ENCODE data around the gene CATSPERZ.
A peak's percentile ranks its signal among the peaks of the same experiment; 100 is the strongest.
"Not testable (repeated sequence)": the region's sequence is repeated elsewhere in the genome, so short reads cannot be mapped to it uniquely, and the experiment has no call there.

The CATSPERZ gene

DNA sequence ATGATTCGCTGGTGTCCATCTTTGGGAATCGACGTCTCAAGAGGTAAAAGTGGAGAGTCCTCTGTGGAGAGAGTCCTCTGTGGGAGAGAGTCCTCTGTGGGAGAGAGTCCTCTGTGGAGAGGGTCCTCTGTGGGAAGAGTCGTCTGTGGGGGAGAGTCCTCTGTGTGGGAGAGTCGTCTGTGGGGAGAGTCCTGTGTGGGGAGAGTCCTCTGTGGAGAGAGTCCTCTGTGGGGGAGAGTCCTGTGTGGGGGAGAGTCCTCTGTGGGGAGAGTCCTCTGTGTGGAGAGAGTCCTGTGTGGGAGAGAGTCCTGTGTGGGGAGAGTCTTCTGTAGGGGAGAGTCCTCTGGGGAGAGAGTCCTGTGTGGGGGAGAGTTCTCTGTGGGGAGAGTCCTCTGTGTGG is 20.9 kb downstream of the CATSPERZ start:
- no peak for DNase-seq

DNA sequence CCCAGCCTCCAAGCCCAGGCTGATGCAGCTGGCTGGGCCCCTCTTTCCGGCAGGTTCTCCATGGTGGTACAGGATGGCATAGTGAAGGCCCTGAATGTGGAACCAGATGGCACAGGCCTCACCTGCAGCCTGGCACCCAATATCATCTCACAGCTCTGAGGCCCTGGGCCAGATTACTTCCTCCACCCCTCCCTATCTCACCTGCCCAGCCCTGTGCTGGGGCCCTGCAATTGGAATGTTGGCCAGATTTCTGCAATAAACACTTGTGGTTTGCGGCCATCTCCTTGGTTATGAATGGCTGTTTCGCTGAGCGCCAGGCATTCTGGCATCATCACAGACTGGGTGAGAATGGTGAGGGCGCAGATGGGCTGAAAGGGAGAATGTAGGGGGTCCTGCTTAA is 21.4 kb downstream of the CATSPERZ start:
- DNase-seq: no peak

DNA sequence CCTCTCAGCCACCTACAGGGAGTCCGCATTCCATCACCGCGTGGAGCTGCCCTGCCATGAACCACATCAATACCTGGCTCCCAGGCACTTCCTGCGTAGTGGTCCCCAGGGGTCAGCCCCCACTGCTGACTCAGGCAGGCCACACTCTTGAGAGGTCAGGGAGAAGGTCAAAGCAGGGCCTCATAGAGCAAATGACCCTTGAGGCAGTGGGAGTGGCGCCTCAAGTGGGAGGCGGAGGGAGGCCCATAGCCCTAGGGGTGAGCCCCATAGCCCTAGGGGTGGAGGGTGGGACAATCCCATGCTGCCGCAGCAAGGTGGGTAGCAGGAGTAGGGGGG is 22.7 kb downstream of the CATSPERZ start:
- no peak for DNase-seq

DNA sequence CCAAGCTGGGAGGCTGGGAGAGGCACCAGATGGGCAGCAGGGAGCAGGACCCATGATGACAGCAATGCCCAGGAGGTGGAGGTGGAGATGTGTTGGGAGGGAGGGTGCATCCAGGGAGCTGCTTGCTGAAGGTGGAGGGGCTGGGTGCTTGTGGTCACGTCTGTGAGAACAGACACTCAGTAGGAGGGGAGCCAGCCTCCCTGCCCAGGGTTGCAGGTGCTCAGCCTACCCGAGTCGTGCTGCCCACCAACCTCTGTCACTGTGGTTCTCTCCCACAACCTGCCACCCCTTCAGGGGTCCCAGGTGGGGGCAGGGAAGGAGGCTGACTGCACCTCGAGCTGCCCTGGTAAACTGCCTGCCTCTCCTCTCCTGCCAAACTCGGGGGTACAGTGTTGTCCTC is 23.2 kb downstream of the CATSPERZ start:
- DNase-seq: no peak

DNA sequence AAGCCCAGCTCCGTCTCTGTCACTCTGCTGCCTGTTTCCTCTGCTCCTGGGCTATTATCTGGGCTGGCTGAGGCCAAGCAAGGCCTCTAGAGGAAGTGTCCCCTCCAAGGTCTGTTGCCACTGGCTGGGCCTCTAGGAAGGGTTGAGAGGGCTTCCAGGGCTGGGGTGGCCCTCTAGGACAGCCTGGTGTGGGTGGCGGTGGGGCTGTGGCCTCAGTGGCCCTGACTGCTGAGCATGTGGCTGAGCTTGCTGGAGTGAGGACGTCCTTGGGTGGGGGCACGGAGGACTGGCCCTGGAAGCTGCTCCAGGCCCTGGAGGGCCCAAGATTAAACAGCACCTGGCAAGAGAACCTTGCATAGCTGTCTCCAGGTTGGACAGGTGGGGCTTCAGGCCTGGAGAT is 23.8 kb downstream of the CATSPERZ start:
- DNase-seq: not testable (repeated sequence)

DNA sequence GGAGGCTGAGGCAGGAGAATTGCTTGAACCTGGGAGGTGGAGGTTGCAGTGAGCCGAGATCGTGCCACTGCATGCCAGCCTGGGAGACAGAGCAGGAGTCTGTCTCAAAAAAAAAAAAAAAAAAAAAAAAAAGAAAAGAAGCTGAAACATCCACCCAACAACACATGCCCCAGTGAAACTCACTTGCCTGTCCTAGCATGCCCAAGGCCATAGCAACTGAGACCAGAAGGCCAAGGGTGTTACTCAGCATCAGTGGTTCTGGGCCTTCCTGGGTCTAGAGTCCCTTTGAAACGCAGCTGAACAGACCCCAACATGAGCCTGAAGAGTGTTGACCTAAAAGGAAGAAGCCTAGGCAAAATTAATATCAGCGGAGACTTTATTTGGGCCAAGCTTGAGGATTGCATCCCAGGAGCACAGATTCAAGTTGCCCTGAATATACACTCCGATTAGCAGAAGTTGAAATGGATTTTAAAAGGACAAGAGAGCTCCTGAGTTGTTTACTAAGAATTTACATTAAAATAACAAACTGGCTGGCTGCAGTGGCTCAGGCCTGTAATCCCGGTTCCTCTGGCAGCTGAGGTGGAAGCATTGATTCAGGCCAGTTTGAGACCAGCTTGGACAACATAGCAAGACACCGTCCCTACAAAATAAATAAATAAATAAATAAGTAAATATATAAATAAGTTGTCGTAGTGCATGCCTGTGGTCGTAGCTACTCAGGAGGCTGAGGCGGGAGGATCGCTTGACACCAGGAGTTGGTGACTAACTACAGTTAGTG is 24.7 kb downstream of the CATSPERZ start:
- DNase-seq: no peak

DNA sequence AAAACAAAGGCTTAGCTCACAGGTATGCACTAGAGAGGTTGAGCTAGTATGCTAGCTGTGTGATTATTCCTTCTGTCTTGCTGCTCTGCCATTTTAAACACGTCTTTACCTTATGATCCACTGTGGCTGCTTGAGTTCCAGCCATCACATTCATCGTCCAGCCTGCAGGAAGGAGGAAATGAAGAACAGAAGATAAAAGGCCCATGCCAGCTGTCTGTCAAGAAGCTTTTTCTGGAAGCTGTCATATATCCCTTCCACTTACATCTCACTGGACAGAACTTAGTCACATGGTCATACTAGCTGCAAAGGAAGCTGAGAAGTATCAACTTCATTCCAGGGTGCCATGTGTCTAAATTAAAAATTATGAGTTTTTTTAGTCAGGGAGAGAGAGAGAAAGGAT is 27.2 kb downstream of the CATSPERZ start:
- DNase-seq: no peak

DNA sequence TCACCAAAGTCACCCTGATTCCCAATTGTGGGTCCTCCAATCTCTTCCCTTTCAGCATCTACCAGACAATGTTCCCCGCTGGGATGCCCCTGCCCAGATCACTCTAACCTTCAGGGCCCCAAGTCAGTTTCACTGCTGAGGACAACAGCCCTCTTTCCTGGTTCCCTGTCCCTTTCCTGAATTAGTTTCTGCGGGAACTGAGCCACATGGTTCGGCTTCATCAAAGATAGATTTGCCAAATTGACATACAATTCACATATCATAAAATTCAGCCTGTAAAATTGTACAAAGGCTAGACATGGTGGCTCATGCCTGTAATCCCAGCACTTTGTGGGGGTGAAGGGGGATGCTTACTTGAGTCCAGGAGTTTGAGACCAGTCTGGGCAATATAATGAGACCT is 27.8 kb downstream of the CATSPERZ start:
- no peak for DNase-seq

DNA sequence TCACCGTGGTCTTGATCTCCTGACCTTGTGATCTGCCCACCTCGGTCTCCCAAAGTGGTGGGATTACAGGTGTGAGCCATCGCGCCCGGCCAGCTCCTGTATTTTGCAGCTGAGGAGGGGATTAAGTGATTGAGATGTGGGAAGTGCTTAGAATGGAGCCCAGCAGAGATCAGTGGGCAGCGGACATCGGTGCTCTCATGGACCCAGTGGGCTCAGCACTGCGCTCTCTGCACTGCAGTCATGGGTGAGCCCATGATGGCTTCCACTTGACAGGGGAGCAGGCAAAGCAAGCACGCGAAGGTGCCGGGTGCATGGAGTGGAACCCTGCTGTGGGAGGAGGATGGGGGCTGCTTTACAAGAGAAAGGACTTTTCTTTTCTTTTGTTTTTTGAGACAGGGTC is 30.7 kb downstream of the CATSPERZ start:
- no peak for DNase-seq

DNA sequence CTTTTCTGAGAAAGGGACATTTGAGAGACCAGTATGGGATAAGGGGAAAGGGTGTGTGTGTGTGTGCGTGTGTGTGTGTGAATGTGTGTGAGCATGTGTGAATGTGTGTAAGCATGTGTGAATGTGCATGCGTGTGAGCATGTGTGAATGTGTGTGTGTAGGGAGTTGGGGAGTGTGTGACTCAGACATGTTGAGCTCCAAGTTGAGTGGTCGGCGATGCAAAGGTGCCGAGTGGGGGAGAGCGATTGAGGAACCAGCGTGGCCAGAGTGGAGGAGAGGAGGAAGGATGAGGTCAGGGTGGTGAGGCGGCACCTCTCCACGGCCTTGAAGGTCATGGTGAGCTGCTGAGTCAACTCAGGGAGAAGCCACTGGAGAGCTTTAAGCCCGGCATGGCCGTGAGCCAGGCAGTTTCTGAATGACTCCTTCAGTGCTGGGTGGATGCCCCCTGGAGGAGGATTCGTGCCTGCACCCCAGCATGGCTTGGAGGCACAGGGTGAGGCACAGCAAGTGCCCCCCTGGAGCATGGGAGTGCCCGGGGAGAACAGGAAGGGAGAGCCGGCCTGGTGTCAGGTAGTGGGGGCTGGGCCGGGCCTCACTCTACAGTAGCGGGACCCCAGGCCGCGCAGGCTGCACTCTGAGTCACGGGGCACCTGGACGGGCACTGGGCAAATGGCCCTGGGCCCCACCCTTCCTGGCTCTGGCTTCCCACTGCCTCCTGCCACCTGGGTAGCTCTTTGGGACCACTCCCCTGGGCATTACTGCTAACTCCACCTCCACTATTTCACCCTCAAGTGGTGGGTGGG is 31.6 kb downstream of the CATSPERZ start:
- peak; percentile 64 for DNase-seq

DNA sequence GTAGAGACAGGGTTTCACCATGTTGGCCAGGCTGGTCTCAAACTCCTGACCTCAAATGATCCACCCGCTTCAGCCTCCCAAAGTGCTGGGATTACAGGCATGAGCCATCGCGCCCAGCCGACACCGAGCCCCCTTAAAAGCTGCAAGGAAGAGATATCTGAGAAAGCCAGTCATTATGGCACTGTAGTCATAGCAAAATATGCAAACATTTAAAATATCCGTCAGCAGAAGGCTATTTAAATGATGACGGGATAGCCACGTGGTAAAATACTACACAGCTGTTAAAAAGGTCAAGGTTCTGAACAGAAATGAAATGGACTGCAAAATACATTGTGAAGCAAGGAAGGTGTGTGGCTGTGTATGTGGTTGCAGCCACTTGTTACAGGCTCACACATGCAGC is 33.4 kb downstream of the CATSPERZ start:
- DNase-seq: no peak

DNA sequence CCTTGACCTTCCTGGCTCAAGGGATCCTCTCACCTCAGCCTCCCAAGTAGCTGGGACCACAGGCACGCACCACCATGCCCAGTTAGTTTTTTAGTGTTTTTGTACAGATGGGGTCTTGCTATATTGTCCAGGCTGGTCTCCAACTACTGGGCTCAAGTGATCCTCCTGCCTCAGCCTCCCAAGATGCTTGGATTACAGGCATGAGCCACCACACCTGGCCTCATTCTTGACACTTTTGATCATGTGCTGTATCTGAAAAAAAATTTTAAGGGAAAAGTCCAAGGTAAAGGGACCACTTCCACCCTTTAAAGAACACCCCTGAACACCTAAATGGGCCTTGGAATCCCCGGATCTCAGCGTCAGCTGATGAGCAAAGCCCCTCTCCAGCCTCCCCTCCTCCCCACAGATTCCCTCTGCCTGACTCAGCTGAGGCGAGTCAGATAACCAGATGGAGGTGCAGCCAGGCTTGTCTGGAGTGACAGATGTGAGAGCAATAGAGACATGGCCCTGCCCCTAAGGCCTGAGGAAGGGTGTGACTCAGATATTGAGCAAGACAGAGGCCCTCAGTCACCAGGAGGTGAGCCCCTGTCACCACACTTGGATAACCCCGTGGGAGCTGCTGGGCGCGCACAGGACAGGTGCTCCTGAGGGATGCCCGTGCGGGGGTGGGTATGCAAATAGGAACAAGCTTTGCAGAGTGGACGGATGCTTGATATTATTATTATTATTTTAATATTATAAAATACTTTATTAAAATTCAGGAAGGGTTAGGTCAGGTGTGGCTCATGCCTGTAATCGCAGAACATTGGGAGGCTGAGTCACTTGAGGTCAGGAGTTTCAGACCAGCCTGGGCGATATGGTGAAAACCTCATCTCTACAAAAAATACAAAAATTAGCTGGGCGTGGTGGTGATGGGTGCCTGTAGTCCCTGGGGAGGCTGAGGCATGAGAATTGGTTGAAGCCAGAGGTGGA is 34.9 kb downstream of the CATSPERZ start:
- peak; percentile 32 for DNase-seq

DNA sequence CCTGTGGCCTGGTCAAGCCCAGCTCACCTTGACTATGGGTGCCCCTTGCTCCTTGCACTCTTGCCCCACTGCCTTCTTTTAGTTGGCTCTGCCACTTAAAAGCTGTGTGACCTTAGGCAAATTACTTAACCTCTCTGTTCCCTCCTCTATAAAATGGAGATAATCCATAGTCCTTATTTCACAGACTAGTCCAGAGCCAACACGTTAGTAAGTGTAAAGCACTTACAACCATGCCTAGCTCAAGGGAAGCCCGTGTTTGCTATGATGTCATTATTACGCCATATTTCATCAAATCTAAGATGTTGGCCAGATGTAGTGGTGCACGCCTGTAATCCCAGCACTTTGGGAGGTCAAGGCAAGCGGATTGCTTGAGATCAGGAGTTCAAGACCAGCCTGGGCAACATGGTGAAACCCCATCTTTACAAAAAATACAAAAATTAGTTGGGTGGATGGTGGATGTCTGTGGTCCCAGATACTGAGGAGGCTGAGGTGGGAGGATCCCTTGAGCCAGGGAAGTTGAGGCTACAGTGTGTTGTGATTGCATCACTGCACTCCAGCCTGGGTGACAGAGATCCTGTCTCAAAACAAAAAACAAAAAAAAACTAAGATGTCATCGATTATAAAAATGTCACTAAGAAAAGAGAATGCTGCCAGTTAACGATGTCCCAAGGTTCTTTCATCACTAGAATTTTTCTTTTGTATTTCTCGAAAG is 37.5 kb downstream of the CATSPERZ start:
- DNase-seq: no peak

DNA sequence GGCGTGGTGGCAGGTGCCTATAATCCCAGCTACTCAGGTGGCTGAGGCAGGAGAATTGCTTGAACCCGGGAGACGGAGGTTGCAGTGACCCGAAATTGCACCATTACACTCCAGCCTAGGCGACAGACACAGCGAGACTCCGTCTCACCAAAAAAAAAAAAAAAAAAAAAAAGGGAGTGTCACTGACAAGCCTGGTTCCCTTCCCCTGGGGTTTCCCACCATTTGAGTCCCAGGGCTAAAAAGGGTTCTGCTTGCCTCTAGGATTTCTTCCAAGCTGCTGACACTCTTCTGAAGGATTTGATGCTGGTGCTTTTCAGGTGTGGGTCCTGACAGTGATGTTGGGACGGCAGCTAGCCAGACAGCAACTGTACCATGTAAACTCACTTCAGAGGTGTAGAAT is 38.6 kb downstream of the CATSPERZ start:
- DNase-seq: no peak

DNA sequence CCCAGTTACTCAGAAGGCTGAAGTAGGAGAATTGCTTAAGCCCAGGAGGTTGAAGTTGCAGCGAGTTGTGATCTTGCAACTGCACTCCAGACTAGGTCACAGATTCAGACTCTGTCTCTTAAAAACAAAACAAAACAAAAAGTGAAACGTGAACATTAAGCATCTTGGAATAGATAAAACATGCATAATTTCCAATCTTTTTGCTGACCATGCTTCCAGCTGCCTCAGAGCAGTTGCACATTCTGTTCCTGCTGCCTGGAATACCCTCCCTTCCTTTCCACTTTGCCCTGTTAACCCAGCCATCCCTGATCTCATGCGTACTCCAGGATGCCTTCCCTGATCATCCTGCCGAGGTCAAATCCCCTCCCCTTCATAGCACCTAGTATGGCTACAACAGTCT is 39.1 kb downstream of the CATSPERZ start:
- no peak for DNase-seq

DNA sequence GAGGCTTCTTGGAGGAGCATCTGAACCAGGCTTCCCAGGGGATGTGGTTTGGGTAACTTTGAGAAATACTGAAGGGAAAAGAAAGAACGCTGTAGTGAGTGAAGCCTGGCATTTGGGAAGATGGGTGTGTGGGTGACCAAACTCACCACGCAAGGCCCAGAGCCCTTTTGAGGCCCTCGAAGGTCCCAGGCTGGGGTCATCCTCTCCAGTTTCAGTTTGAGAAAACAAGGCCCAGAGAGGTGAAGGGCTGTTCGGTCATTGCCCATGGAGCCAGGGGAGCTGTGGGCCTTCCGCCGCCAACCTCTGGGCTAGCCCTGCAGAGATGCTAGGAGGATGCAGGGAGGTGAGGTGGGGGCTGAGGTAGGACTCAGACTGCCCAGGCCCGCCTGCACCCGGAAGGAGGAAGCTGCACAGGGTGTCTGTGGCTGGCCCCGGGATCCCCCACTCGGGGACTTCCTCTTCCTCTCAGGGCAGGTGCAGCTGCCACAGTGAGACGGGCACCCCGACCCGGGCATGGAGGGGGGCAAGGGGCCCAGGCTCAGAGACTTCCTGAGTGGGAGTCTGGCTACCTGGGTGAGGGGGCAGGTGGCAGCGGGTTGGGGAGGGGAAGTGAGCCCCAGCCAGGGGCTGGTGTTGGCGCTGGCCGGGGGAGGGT is 39.7 kb downstream of the CATSPERZ start, which contains the start of gene CCDC88B:
TSS of gene CCDC88B (plus strand) at position 451 of the 655 bp plus-strand sequence. CDS start at position 514, 63 bp downstream.
- no peak for DNase-seq

DNA sequence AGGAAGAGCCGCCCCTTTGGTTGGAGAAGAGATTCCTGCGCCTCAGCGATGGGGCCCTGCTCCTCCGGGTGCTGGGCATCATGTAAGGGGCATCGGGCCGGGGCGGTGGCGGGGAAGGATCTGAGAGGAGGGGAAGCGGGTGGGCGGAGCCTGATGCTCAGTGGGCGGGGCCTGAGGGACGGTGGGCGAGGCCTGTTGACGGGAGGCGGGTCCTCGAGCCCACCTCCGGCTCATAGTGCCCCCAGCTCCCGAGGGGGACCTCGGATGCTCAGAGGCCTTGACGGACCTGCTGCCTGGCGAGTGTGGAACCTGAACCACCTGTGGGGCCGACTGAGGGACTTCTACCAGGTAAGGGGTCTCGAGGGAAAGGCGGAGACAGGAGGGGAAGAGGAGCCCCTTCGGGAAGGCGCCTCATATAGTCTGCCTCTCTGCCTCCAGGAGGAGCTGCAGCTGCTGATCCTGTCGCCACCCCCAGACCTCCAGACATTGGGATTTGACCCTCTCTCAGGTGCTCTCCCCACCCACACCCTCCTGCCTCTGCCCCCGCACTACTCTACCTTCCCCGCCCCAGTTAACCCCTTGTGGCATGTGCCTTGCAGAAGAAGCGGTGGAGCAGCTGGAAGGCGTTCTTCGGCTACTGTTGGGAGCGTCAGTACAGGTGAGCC is 40.6 kb downstream of the CATSPERZ start:
- DNase-seq: no peak

DNA sequence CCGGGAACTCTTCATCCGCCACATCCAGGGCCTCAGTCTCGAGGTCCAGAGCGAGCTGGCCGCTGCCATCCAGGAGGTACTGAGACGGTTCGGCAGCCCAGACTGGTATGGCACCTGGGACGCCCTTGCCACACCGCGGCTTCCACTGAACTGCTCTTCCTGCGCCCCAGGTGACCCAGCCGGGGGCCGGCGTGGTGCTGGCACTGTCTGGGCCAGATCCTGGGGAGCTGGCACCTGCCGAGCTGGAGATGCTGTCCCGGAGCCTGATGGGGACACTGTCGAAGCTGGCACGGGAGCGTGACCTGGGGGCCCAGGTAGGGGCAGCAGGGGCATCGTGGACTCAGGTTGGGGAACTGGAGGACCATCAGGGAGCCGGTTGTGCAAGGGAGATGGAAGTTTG is 41.3 kb downstream of the CATSPERZ start:
- no peak for DNase-seq

DNA sequence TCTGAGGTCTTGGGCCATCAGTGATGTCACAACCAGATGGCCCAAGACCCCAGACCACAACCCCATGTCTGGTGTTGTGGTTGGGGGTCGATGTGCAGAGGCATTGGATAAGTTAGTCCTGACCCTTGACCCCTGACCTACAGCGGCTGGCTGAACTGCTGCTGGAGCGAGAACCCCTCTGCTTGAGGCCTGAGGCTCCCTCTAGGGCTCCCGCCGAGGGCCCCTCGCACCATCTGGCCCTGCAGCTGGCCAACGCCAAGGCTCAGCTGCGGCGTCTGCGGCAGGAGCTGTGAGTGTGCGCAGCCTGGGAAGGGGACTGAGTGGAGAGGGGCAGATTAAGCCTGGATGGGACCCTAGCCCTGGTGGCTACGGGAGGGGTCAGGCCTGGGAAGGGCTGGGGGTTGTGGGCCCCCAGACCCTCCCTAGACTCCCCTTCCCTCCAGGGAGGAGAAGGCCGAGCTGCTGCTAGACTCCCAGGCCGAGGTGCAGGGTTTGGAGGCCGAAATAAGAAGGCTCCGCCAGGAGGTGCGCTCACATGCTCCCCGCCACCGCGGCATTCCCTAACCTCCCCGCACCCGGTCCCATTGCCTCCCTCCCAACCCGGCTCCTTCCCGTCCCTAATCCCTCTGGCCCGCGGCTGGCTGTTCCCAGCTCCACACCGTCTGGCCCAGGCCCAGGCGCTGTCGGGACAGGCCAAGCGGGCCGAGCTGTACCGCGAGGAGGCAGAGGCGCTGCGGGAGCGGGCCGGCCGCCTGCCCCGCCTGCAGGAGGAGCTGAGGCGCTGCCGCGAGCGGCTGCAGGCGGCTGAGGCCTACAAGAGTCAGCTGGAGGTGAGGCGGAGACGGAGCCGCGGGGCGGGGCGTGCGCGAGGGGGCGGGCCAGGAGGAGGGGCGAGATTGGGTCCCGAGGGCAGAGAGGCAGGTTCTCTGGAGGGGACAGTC is 42.0 kb downstream of the CATSPERZ start:
- peak; percentile 63 for DNase-seq

Data from GOT3 (cell line).